Amniotic epithelial cell (primary cell): ENCODE measurements around the gene UNC13D.

Experiments
- DNase-seq: peaks from one replicate; pipeline ENCODE4 v3.0.0-alpha.2; 2010; ENCODE audit warnings: low read depth

UNC13D gene

GRCh38 chr17:75850928-75851692, 6.9 kb upstream of the UNC13D start:
- no peak for DNase-seq

- DNase-seq: no peak
Measured at GRCh38 chr17:75849724-75850123, 5.5 kb upstream of the UNC13D start.

- no peak for DNase-seq
Measured at GRCh38 chr17:75849279-75849646, 5.1 kb upstream of the UNC13D start.

GRCh38 chr17:75848523-75849278, 4.5 kb upstream of the UNC13D start:
- peak; percentile 44 for DNase-seq

GRCh38 chr17:75847614-75848522, 3.7 kb upstream of the UNC13D start:
- no peak for DNase-seq

GRCh38 chr17:75846692-75847613, 2.7 kb upstream of the UNC13D start:
- DNase-seq: no peak

GRCh38 chr17:75845933-75846691, 1.9 kb upstream of the UNC13D start:
- no peak for DNase-seq

GRCh38 chr17:75845058-75845711, 981 bp upstream of the UNC13D start:
- DNase-seq: peak; percentile 51

- peak; percentile 13 for DNase-seq
Measured at GRCh38 chr17:75844530-75845057, 390 bp upstream of the UNC13D start.

GRCh38 chr17:75842963-75843576, 1.1 kb downstream of the UNC13D start:
- no peak for DNase-seq

GRCh38 chr17:75842411-75842810, 1.8 kb downstream of the UNC13D start:
- DNase-seq: no peak

GRCh38 chr17:75840799-75841164, 3.4 kb downstream of the UNC13D start:
- no peak for DNase-seq

- no peak for DNase-seq
Measured at GRCh38 chr17:75839942-75840798, 4.0 kb downstream of the UNC13D start.

GRCh38 chr17:75838410-75838809, 5.8 kb downstream of the UNC13D start:
- DNase-seq: no peak

GRCh38 chr17:75837899-75838298, 6.3 kb downstream of the UNC13D start:
- no peak for DNase-seq

- no peak for DNase-seq
Measured at GRCh38 chr17:75836605-75837004, 7.6 kb downstream of the UNC13D start.

GRCh38 chr17:75835654-75835987, 8.6 kb downstream of the UNC13D start:
- no peak for DNase-seq

GRCh38 chr17:75834928-75835653, 9.1 kb downstream of the UNC13D start:
- no peak for DNase-seq
